Chondrocyte (in vitro differentiated cells): ENCODE results near the gene GPRC5C. TPM values are rescaled to one million over a fixed set of nuclear protein-coding genes. Genes with fewer than 3 reads are reported as not detected.
A peak's percentile ranks its signal among the peaks of the same experiment; 100 is the strongest.

ENCODE experiments used
- DNase-seq: peaks from one replicate; pipeline ENCODE4 v3.0.0; 2021; ENCODE audit warnings: mixed read lengths, low spot score
- H3K27ac Mint-ChIP-seq: one replicate; pipeline ENCODE4 v1.8.0; 2021; ENCODE audit warnings: mild to moderate bottlenecking, moderate library complexity, mixed read lengths; ENCODE audit not compliant: unreplicated experiment
- H3K27me3 Mint-ChIP-seq: 2 replicates; pipeline ENCODE4 v1.8.0; 2021; ENCODE audit warnings: low read depth, mixed read lengths
- H3K36me3 Mint-ChIP-seq: 2 replicates; pipeline ENCODE4 v1.8.0; 2021; ENCODE audit warnings: low read depth, mixed read lengths
- H3K4me1 Mint-ChIP-seq: 2 replicates; pipeline ENCODE4 v1.8.0; 2021; ENCODE audit warnings: low read depth, mild to moderate bottlenecking, mixed read lengths
- H3K4me3 Mint-ChIP-seq: one replicate; pipeline ENCODE4 v1.8.0; 2021; ENCODE audit warnings: mild to moderate bottlenecking, moderate library complexity, mixed read lengths; ENCODE audit not compliant: unreplicated experiment
- H3K9me3 Mint-ChIP-seq: 2 replicates; pipeline ENCODE4 v1.8.0; 2021; ENCODE audit warnings: low read depth, mixed read lengths
- CTCF ChIP-seq: fragments of 200-600 bp; sonication (generic); IDR thresholded peaks from 2 replicates; pipeline ENCODE4 v1.5.0; 2021; ENCODE audit warnings: antibody characterized with exemption, mild to moderate bottlenecking, moderate library complexity
- total RNA-seq: library from RNA; stranded (reverse); gene quantifications from 3 replicates; pipeline ENCODE4 v1.2.1, GENCODE V29; 2021

GPRC5C gene
- total RNA-seq, 1 donor from 2014 or later = 47.8 TPM

- no peaks in the 10 kb centered on the region for H3K36me3 Mint-ChIP-seq
- no peak for DNase-seq
- peak; percentile 90 for TF ChIP-seq CTCF
- peaks cover 39% of the 10 kb centered on the region for H3K27me3 Mint-ChIP-seq
- H3K27ac Mint-ChIP-seq = no peak overlapping the region
- no peaks in the 10 kb centered on the region for H3K9me3 Mint-ChIP-seq
- no peak overlapping the region for H3K4me3 Mint-ChIP-seq
- no peaks in the 10 kb centered on the region for H3K4me1 Mint-ChIP-seq
Observed at GRCh38 chr17:74493331-74493833, 61.5 kb downstream of the GPRC5C start.

Other genes with a start within 250 kb of the GPRC5C start
- 539 to 625 TPM (median 549 TPM) in 3 replicates for gene RPL38, start 228.4 kb upstream of the GPRC5C start, total RNA-seq
- gene TTYH2, start 218.5 kb upstream of the GPRC5C start, total RNA-seq = 1.6 to 2.1 TPM (median 1.9 TPM) in 3 replicates
- not detected in 3 replicates for gene DNAI2, start 157.9 kb upstream of the GPRC5C start, total RNA-seq
- gene KIF19, start 105.9 kb upstream of the GPRC5C start, total RNA-seq = not detected in 3 replicates
- gene BTBD17, start 70.2 kb upstream of the GPRC5C start, total RNA-seq = not detected in 3 replicates
- not detected in 3 replicates for gene GPR142, start 64.6 kb upstream of the GPRC5C start, total RNA-seq
- not detected in 3 replicates for gene CD300A, start 34.5 kb downstream of the GPRC5C start, total RNA-seq
- not detected in 3 replicates for gene CD300LB, start 99.4 kb downstream of the GPRC5C start, total RNA-seq
- not detected in 3 replicates for gene CD300C, start 114.0 kb downstream of the GPRC5C start, total RNA-seq
- not detected in 3 replicates for gene CD300H, start 135.4 kb downstream of the GPRC5C start, total RNA-seq
- gene CD300LD, start 160.2 kb downstream of the GPRC5C start, total RNA-seq = not detected in 3 replicates
- gene CD300E, start 191.7 kb downstream of the GPRC5C start, total RNA-seq = not detected in 3 replicates